Activated T-cell treated with anti-CD3 and anti-CD28 coated beads, Interleukin-2, amount 50 U/mL, for 1 hour (primary cell): ENCODE results near the gene LKAAEAR1.
A peak's percentile ranks its signal among the peaks of the same experiment; 100 is the strongest.
"Not testable (repeated sequence)": the region's sequence is repeated elsewhere in the genome, so short reads cannot be mapped to it uniquely, and the experiment has no call there.

Experiments used
- DNase-seq: peaks from one replicate; pipeline ENCODE4 v3.0.0-alpha.2; 2020

LKAAEAR1 gene, protein sequence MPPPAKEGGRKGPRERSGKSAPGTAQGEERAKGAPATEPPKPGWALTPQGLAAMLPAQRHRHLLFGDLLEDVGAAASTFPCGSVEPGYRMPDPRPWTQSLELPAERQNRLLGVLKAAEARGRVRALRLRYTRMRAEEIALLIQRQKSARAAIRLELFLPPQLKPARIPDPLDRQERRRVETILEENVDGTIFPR

DNA sequence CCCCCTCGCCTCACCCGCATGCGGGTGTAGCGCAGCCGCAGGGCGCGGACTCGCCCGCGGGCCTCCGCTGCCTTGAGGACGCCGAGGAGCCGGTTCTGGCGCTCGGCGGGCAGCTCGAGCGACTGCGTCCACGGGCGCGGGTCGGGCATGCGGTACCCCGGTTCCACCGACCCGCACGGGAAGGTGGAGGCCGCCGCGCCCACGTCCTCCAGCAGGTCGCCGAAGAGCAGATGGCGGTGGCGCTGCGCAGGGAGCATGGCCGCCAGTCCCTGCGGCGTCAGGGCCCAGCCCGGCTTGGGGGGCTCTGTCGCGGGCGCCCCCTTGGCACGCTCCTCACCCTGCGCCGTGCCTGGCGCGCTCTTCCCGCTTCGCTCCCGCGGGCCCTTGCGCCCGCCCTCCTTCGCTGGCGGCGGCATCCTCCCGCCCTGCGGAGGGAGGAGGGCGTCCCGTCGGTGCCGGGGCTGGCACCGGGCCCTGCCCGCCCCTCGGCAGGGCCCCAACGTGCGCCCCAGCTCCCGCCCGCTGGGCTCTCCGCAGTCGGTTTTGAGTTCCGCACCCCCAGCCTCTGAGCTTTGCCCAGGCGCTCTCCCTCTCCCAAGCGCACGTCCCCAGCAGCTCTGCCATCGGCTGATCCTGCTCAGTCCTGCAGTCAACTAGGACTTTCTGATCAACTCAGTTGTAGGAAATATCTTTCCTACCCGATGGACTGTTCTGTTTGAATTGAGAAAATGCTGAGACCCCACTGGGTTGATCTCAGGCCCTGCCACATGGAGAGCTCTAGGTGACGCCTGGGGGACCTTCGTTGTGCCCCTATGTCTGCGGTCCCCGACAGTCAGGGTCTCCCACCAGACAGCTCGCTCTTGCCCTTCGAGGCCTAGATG, at the start of gene LKAAEAR1:
Gene LKAAEAR1, minus strand, starts transcription at position 595 of the 881 bp plus-strand sequence. Its CDS starts 179 bp downstream, at position 416.
- DNase-seq: no peak

DNA sequence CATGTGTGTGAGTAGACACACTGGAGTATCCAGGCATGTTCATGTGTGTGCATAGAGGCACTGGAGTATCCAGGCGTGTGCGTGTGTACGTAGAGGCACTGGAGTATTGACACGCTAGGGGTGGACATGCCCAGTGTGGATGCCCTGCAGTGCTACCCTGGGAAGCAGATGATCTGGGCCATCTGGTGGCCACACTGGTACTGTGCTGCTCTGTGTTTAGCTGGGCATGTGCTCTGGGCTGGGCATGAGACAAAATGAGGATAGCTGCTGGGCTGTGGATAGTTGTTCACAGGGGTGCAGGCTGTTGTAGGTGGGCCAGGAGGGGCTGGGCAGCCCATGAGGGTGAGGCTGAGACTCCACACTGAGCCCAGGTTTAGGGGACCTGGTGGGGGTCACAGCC, 47.2 kb upstream of the LKAAEAR1 start:
- no peak for DNase-seq

DNA sequence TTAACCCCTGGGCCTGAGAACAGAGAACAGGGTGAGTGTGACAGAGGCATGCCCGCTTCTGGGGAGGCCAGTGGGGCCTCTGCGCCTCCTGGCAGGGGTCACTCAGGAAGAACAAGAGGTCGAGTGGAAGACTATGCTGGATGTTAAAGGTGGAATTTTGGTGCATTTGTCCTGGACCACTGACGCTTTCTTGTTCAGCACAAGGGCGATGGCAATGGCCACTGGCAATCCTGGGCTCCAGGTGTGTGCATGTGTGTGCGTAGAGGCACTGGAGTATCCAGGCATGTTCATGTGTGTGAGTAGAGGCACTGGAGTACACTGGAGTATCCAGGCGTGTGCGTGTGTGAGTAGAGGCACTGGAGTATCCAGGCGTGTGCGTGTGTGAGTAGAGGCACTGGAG, 46.7 kb upstream of the LKAAEAR1 start:
- no peak for DNase-seq

DNA sequence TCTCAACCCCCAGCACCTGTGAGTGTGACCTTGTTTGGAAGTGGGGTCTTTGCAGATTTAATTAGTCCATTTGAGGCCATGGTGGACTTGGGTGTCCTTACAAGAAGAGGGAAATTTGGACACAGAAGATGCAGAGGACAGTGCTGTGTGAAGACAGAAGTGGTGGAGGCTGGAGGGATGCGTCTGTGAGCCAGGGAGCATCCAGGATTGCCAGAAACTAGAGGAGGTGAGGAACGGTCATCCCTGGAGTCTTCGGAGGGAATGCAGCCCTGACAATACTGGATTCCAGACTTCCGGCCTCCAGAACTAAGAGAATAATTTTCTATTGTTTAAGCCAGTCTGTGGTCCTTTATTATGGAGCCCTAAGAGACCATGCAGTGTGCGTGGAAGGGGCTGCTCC, 46.1 kb upstream of the LKAAEAR1 start:
- no peak for DNase-seq

DNA sequence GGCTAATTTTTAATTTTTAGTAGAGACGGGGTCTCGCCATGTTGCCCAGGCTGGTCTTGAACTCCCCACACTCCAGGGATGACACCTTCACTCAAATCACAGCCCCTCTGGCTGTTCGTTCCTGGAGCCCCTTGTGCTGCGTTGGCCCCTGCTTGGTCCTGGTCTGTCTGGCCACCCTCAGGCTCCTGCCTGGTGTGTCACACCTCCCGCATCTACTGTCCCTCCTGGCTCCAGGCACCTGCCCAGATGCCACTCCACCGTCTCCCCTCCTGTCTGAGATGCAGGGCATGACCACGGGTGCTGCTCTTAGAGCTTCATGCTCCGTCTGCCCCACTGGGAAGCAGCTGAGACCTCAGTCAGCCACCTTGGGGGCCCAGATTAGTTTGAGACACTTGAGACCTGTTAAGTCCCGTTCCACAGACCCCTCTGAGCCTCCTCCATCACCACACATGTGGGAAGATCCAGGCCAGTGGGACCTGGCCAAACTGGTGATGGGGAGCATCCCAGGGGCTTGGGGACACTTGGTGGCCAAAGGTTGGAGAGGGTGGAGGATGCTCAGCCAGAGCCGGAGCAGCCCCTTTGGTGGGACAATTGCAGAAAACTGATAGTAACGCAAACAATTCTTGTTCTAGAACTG, 45.1 kb upstream of the LKAAEAR1 start:
- no peak for DNase-seq

DNA sequence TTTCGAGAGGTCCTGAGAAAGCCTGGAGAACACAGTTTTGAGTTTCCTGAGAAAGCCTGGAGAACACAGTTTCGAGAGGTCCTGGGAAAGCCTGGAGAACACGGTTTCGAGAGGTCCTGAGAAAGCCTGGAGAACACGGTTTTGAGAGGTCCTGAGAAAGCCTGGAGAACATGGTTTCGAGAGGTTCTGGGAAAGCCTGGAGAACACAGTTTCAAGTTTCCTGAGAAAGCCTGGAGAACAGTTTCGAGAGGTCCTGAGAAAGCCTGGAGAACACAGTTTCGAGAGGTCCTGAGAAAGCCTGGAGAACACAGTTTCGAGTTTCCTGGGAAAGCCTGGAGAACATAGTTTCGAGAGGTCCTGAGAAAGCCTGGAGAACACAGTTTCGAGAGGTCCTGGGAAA, 39.3 kb upstream of the LKAAEAR1 start:
- DNase-seq: not testable (repeated sequence)

DNA sequence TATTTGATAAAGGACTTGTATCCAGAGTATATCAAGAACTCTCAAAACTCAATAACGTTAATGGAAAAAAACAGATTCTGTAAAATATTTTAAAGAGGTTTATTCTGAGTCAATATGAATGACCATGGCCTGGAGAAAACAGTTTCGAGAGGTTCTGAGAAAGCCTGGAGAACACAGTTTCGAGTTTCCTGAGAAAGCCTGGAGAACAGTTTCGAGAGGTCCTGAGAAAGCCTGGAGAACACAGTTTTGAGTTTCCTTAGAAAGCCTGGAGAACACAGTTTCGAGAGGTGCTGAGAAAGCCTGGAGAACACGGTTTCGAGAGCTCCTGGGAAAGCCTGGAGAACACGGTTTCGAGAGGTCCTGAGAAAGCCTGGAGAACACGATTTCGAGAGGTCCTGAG, 38.7 kb upstream of the LKAAEAR1 start:
- DNase-seq: not testable (repeated sequence)

DNA sequence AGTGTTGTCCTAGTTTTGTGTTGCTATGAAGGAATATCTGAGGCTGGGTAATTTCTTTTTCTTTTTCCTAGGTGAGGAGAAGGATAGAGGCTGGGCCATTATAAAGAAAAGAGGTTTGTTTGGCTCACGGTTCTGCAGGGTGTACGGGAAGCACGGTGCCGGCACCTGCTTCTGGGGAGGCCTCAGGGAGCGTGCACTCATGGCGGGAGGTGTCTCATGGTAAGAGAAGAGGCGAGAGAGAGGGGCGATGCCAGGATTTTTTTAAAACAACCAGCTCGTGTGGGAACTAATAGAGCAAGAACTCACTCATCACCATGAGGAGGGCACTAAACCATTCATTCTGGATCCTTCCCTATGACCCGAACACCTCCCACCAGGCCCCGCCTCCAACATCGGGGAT, 37.4 kb upstream of the LKAAEAR1 start:
- DNase-seq: no peak

DNA sequence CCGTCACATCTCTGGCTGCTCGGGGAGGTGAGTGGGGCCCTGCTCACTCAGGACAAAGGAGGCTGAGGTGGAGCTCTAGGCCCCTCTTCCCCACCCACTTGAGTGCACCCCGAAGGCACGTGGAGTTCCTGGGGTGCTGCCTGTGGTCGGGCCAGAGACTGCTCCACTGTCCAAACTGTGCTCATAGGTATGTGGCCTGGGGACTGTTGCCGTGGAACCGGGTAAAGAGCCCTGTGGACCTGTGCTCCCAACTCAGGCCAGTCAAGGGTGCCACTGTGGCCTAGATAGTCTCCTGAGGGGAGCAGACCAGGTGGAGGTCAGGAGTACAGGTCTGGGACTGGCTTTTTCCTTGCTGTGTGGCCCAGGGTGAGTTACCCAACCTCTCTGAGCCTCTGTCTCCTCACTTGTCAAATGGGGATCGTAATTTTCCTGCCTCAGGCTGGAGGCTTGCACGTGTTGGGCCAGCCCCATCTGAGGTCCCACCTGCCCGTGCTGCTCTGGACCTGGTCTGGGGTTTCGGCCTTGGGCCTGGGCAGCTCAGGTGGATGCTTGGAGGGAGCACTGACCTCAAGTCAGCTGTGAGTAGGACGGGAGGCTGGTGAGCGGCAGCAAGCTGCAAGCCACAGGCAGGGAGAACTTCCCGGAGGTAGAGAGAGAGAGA, 35.6 kb upstream of the LKAAEAR1 start:
- peak; percentile 36 for DNase-seq

DNA sequence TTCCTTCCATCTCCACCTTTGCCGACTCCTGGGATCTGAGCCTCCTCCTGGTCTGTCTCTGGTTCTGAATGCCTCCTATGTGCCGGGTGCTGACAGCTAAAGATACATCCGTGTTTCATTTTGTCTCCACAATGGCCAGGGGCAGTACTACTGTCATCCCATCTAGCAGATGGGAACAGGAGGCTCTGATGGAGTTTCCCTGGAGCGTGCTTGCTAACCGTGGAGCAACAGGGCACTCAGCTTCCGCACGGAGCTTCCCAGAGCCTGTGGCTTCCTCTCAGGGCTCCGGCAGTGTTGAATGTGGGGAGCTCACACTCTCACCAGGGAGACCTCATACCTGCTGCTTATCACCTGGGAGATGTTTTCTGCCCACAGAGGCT, 35.1 kb upstream of the LKAAEAR1 start:
- DNase-seq: no peak

DNA sequence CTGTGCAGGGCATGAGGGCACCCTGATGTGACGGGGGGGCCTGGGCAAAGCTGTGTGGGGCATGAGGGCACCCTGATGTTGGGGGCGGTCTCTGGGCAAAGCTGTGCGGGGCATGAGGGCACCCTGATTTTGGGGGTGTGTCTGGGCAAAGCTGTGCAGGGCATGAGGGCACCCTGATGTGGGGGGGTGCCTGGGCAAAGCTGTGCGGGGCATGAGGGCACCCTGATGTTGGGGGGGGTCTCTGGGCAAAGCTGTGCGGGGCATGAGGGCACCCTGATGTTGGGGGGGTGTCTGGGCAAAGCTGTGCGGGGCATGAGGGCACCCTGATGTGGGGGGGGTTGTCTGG, 33.2 kb upstream of the LKAAEAR1 start:
- not testable (repeated sequence) for DNase-seq

DNA sequence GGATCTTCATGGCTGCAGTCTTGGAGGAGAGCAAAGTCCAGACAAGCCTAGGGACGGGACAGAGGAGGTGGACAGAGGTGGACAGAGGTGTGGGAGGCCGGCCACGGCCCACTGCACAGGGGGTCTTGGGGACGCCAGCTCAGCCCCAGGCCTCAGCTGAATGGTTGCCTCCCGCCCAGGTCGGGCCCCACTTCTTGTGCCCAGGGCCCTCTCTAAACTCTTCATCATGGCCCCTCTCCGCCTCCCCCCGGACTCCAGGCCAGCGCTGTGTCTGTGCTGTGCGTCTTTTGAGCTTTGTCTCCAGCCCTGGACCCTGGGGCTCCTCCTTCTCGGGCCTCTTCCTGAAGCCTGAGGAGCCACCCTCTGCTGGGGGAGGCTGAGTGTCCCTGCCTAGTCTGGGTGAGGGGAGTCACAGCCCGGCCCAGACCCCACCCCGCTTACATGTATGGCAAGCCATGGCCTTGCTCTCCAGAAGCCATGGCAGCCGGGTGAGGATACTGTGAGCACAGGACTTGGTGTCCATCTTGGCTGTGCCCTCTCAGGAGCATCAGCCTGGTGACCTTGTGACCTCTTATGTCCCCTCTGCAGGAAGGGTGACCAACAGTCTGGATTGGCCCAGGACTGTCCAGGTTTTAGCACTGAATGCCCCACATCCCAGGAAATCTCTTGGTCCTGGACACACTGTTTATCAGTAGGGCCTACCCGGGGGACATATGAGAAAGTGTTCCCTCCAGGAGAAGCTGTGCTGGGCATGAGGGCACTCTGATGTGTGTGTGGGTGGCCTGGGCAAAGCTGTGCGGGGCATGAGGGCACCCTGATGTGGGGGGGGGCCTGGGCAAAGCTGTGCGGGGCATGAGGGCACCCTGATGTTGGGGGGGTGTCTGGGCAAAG, 32.6 kb upstream of the LKAAEAR1 start:
- DNase-seq: peak; percentile 14

DNA sequence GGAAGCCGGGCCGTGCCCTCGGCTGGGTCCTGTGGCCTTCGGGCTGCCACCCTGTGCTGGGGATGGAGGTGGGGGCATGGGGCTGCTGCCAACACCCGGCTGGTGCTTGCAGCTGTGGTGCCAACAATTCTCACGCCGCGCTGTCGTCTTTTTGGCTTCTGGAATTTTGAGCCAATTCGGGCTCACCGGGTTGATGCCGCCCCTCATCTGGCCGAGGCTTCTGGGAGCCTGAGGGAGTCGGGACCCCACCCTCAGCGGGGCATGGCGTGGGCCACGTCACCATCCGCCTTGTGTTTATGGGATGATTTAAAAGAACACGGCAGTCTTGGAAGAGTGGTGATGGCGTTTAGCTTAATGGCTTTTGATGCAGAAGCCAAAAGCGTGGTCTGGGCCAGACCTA, 31.8 kb upstream of the LKAAEAR1 start:
- no peak for DNase-seq

DNA sequence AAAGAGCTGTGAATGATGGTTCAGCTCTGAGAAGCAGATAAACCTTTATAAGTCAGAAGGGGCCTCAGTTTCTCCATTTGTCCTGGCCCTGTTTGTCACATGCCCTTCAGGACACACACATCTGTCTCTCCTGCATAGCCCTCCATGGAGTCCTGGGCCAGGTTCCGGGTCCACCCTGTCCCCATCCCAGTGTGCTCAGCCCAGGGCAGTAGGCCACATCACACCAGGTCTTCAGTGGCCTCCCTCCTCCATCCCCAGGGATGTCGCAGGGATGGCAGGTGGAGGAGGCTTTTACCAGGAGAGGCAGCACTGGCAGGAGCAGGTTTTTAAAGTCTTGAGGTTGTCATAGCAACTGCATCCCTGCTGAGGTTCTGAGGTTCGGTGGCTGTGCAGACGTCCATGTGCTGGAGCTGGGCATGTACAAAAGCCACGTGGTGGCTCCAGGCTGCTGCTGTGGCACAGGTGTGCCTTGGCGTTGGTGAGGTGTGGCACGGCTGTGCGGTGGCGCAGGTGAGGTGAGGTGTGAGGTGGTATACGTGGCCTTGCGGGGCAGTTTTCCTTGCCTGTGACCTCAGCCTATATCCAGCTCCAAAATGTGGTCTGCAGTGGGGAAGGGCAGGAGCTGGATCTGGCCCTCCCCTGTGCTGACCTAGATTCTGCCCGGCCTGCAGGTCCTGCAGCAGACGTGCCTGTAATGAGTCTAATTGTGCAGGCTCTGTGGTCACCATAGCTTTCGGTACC, 31.1 kb upstream of the LKAAEAR1 start:
- no peak for DNase-seq

DNA sequence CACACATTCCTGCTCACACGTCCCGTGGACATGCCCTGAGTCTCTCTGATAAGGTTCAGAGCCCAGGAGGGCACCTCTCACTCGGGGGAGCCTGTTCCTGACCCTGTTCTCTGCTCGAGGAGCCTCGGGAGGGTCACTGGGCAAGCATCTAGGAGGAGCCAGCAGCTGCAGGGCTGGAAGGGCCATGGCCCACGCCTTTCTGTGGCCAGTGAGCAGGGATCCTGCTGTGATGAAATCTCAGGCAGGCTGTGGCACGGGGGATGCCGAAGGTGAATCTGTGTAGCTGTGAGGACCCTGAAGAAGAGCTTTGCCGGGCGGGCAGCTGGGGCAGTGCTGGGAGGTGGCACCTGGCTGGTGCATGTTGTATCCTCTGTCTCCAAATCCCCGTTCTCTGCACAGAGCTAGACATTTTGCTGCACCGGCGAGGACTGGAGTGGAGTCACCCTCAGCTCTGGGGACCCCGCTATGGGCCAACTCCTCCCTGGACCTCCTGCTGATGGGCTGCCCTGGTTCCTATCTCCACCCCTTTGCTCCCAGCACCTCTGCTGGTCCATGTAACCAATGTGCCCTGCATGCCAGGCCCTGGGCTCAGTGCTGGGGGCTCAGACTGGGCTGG, 30.3 kb upstream of the LKAAEAR1 start:
- DNase-seq: no peak

DNA sequence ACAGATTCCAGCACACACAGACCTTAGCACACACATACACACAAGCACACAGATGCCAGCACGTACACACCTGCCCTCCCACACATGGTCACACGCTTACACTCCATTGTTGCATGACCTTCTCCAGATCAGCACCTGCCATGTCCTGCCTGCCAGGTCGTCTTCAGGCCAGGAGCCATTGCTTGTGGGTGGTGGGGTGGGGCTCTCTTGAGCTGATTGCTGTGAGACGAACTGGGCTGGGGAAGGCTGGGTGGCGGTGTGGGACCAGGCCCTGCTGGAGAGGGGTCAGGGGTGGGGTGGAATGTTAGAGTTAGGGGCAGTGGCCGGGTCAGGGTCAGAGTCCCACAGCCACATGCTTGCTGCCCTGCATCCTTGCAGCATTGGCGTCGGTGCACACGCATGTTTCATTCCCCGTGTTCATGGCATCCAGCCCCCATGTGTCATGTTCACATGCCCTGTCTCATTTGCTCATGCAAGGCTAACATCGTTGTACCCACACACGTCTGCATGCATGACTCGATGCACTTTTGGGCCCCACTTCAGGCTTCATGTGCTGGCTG, 29.7 kb upstream of the LKAAEAR1 start:
- DNase-seq: no peak

DNA sequence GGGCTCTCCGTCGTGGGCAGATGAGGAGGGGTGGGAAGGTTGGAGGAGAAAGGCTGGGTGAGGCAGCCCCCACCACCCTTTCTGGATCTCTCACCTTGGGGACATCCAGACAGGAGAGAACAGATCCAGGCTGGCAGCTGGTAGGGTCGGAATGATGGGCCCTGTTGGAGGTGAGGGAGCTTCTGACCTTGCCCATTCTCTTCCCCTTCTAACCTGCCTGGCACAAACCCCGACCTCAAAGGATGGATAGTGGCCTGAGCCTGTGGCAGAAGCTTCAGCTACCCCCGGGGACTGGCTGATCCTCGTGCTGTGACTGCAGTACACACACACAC, 29.2 kb upstream of the LKAAEAR1 start:
- no peak for DNase-seq

DNA sequence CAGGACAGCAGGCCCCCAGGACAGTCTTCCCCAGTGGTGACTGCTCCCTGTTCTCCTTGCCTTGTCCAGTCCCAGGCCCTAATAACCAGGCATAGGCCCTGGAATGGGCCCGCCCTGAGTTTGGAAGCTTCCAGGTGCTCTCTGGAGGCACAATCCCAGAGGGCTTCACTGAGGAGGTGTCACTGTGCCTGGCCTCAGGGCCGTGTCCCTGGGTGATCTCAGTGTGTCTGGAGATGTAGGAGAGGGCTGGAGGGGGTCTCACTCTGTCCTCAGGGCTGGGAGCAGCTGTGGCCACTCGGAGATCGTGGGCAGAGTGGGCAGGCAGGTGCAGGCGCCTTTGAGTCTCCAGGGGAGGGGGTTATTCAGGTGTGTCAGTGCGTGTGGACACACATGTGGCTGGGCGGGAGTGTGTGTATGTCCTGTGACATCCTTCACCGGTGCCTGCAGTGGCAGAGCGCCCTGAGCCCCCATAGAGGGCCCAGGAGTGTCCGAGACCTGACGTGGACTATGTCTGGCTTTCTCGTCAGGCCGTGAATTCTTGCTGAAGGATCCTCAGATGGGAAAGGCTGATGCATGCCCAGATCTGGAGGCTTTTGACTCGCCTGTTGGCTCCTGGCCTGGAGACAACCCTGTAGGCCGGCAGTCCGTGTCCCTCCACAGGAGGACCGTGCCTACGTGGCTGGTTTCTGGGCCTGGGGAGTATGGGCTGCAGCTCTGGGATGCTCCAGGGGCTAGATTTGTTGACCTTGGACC, 28.7 kb upstream of the LKAAEAR1 start:
- no peak for DNase-seq

DNA sequence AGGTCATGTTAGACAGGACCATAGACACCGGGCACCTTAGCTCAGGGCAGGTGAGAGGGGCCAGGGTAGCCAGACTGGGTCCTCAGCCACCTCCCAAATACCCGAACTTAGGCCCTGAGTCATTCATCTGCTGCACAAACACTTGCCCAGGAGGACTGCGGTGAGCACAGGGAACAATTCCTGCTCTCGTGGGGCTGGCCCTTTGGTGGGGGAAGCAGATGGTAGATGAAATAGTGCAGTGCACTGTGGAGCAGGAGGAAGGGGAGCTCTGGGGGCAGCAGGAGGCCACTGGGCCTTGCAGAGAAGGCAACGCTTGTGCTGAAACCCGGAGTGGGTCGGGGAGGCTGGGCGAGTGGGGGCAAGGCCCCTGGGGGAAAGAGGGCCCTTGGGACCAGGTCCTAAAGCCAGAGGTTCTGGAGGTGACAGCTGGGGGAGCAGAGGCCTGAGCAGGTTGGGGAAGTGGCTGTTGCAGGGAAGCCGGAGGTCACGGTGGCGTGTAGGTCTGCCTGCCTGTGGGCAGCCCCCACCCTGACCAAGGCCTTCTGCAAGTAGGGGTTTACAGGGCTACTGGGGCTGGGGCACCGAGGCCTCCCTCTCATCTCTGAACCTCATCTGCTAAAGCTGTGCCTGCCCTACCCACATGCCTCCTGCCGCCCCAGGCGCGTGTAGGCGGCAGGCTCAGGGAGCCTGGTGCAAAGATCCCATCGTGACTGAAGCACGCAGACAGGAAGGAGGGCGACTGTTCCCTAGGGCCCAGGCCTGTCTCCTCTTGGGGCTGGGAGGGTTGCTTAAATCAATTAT, 27.8 kb upstream of the LKAAEAR1 start:
- no peak for DNase-seq
